ENCODE measurements around the gene WDR36. TPM values are rescaled to one million over a fixed set of nuclear protein-coding genes. Genes with fewer than 3 reads are reported as not detected.

Gene WDR36
- total and polyA plus RNA-seq, 9 of the 15 experiments (the other 6 are each of a cell fraction or from before 2014, with no cell fraction given) = 25.7 to 68.0 (median 41.5) TPM

- TF ChIP-seq ZBTB2 (IDR thresholded peaks at IDR 0.05) (no peak), HDAC8 (tag; IDR thresholded peaks at IDR 0.05) (no peak), ZNF347 (CRISPR knock-in tag; IDR thresholded peaks at IDR 0.05; ENCODE audit: low read depth) (no peak), AFF4 (CRISPR knock-in tag; IDR thresholded peaks at IDR 0.05) (no peak), GATAD2A (IDR thresholded peaks at IDR 0.05) (no peak)
Observed at GRCh38 chr5:111061618-111062017, 30.5 kb upstream of the WDR36 start (continued).
